ENCODE results near the gene HIPK3.

- TF ChIP-seq CTCF (IDR thresholded peaks at IDR 0.05) = no peak
- TF ChIP-seq POLR2AphosphoS5 (IDR thresholded peaks at IDR 0.05; ENCODE audit: insufficient read depth in 1 of 2, low read depth in 1 of 2) = no peak
- no peak for TF ChIP-seq POLR2A (IDR thresholded peaks at IDR 0.05)
Measured at GRCh38 chr11:33273656-33274055, 16.5 kb downstream of the HIPK3 start.

Measured in vagina (tissue), 2 donors.